GM19467 (cell line): ENCODE data around the gene PDE8B.

ENCODE experiments used
- ATAC-seq: cut with Tn5 transposase; IDR thresholded peaks from one replicate; pipeline ENCODE4 v1.9.1; 2021; ENCODE audit warnings: mild to moderate bottlenecking, moderate library complexity; ENCODE audit not compliant: unreplicated experiment

The PDE8B gene

GRCh38 chr5:77229887-77230286, 19.4 kb downstream of the PDE8B start:
- ATAC-seq: no peak

GRCh38 chr5:77230727-77231470, 20.4 kb downstream of the PDE8B start:
- no peak for ATAC-seq

GRCh38 chr5:77231471-77232138, 21.1 kb downstream of the PDE8B start:
- ATAC-seq: no peak

- no peak for ATAC-seq
These were observed 22.3 kb downstream of the PDE8B start for GRCh38 chr5:77232574-77233358.

- ATAC-seq: no peak
These were observed 25.6 kb downstream of the PDE8B start for GRCh38 chr5:77235846-77236721.

- ATAC-seq: no peak
These were observed 28.8 kb downstream of the PDE8B start for GRCh38 chr5:77239126-77239741.

- no peak for ATAC-seq
These were observed 31.0 kb downstream of the PDE8B start for GRCh38 chr5:77241444-77241843.

- ATAC-seq: no peak
These were observed 39.0 kb downstream of the PDE8B start for GRCh38 chr5:77249475-77249874.

GRCh38 chr5:77250021-77250420, 39.5 kb downstream of the PDE8B start:
- ATAC-seq: no peak

GRCh38 chr5:77251921-77252320, 41.4 kb downstream of the PDE8B start:
- no peak for ATAC-seq

- ATAC-seq: no peak
These were observed 45.1 kb downstream of the PDE8B start for GRCh38 chr5:77255617-77256016.

GRCh38 chr5:77256406-77256805, 45.9 kb downstream of the PDE8B start:
- ATAC-seq: no peak

- ATAC-seq: no peak
These were observed 48.2 kb downstream of the PDE8B start for GRCh38 chr5:77258652-77259051.

GRCh38 chr5:77259476-77259875, 49.0 kb downstream of the PDE8B start:
- no peak for ATAC-seq

- ATAC-seq: no peak
These were observed 52.2 kb downstream of the PDE8B start for GRCh38 chr5:77262697-77263096.

GRCh38 chr5:77266291-77266690, 55.8 kb downstream of the PDE8B start:
- no peak for ATAC-seq

GRCh38 chr5:77267496-77267895, 57.0 kb downstream of the PDE8B start:
- no peak for ATAC-seq

GRCh38 chr5:77272206-77272605, 61.7 kb downstream of the PDE8B start:
- no peak for ATAC-seq

- ATAC-seq: no peak
These were observed 67.3 kb downstream of the PDE8B start for GRCh38 chr5:77277759-77278158.

- no peak for ATAC-seq
These were observed 69.6 kb downstream of the PDE8B start for GRCh38 chr5:77280036-77280435.
